Stimulated activated naive CD8-positive, alpha-beta T cell treated with anti-CD3 and anti-CD28 coated beads, Interleukin-15, amount 100 ng/mL, for 72 hours (primary cell): ENCODE data around the gene PLPP1.
A peak's percentile ranks its signal among the peaks of the same experiment; 100 is the strongest.

Source experiments
- ATAC-seq: fragments of 150-1000 bp; cut with Tn5 transposase; 2 replicates; pipeline ENCODE4 v1.10.0; 2021; ENCODE audit warnings: mild to moderate bottlenecking, moderate library complexity
- DNase-seq, 2 donors: peaks; one replicate each; pipeline ENCODE4 v3.0.0; 2021 to 2022
- H3K27ac Mint-ChIP-seq, 2 donors: one replicate each; pipeline ENCODE4 v1.8.0; 2022; ENCODE audit warnings: mild to moderate bottlenecking in 2 of 2, mixed read lengths in 2 of 2, moderate library complexity in 2 of 2
- H3K27me3 Mint-ChIP-seq: one replicate; pipeline ENCODE4 v1.8.0; 2022; ENCODE audit warnings: mixed read lengths
- H3K4me1 Mint-ChIP-seq: one replicate; pipeline ENCODE4 v1.8.0; 2022; ENCODE audit warnings: mild to moderate bottlenecking, mixed read lengths
- H3K4me3 Mint-ChIP-seq, 2 donors: one replicate each; pipeline ENCODE4 v1.8.0; 2022; ENCODE audit warnings: mild to moderate bottlenecking in 2 of 2, mixed read lengths in 2 of 2, moderate library complexity in 1 of 2
- H3K9me3 Mint-ChIP-seq, 2 donors: one replicate each; pipeline ENCODE4 v1.8.0; 2022; ENCODE audit warnings: mixed read lengths in 2 of 2

PLPP1 gene

GRCh38 chr5:55497712-55498111 lies 37.1 kb downstream of the PLPP1 start:
- peaks cover 17% of the 10 kb centered on the region for H3K4me1 Mint-ChIP-seq
- no peak for ATAC-seq
- no peak overlapping the region for H3K27ac Mint-ChIP-seq
- no peaks in the 10 kb centered on the region for H3K9me3 Mint-ChIP-seq
- H3K27me3 Mint-ChIP-seq: no peaks in the 10 kb centered on the region
- DNase-seq: no peak
- no peak overlapping the region for H3K4me3 Mint-ChIP-seq

DNA sequence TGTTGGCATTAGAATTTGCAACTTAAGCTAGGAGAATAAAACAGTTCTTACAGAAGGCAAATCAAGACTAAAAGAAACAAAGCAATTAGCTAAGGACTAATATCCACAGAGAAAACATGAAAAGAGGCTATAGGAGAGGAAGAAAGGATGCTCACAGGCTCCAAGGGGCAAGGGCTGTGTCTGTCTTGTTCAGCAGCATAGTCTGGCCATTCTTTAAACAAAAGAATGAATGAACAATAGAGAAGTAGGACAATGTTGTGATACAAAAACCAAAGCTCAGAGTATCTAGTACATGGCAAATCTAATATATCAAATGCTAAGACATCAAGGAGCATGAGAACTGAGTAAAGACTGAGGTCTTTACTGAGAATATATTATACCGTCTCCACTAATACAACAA lies 39.5 kb downstream of the PLPP1 start:
- Mint-ChIP-seq H3K27me3 (no peaks in the 10 kb centered on the region), H3K4me1 (peaks cover 17% of the 10 kb centered on the region), H3K9me3 (no peaks in the 10 kb centered on the region), H3K27ac (no peak overlapping the region), H3K4me3 (no peak overlapping the region)
- ATAC-seq (no peak), DNase-seq (no peak)

GRCh38 chr5:55492449-55492848 lies 42.3 kb downstream of the PLPP1 start:
- DNase-seq (no peak), ATAC-seq (no peak)
- Mint-ChIP-seq H3K9me3 (no peaks in the 10 kb centered on the region), H3K27me3 (no peaks in the 10 kb centered on the region), H3K27ac (peak overlapping the region in 1 of 2 donors; percentile 0), H3K4me1 (no peaks in the 10 kb centered on the region), H3K4me3 (no peak overlapping the region)

DNA sequence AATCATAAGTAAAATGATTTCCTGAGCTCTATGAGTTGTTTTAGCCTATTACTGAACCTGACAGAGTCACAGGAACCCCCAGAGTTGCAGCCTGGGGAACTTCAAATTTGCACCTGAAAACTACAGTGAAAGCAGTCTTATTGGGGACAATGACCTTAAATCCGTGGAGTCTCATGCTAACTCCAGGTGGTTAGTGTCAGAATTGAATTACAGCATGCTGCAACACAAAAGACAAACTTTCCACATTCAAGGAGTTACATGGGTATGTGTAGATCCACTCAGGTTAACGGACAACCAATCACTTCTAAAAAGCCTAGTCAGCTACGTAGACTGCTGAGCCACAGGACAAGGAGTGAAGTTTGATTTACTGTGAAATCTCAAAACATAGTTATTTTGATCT lies 49.7 kb downstream of the PLPP1 start:
- Mint-ChIP-seq H3K4me3 (no peak overlapping the region), H3K4me1 (peaks cover 13% of the 10 kb centered on the region), H3K9me3 (no peaks in the 10 kb centered on the region), H3K27me3 (no peaks in the 10 kb centered on the region), H3K27ac (no peak overlapping the region)
- ATAC-seq (no peak), DNase-seq (no peak)

DNA sequence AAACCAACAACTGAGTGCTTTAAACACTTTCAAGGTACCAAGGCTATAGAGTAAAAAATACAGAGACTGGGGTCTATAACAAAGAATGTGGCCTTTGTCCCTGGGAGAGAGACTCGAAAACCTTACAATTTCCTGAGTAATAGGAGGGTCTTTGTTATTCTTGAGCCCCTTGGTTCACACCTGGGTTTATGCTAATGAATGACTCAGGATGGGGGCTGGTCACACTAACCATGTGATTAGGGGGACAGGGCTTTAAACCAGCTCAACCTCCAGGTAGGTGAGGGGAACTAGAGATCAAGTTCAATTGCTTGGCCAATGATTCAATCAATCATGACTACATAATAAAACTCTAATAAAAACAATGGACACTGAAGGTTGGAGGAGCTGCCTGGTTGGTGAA lies 50.2 kb downstream of the PLPP1 start:
- peaks cover 16% of the 10 kb centered on the region for H3K4me1 Mint-ChIP-seq
- ATAC-seq (no peak), DNase-seq (no peak)
- H3K9me3 Mint-ChIP-seq: no peaks in the 10 kb centered on the region
- H3K4me3 Mint-ChIP-seq: no peak overlapping the region
- H3K27me3 Mint-ChIP-seq: no peaks in the 10 kb centered on the region
- no peak overlapping the region for H3K27ac Mint-ChIP-seq

- DNase-seq: no peak
- Mint-ChIP-seq H3K4me1 (peaks cover 20% of the 10 kb centered on the region), H3K27ac (no peak overlapping the region), H3K27me3 (no peaks in the 10 kb centered on the region), H3K9me3 (no peaks in the 10 kb centered on the region), H3K4me3 (no peak overlapping the region)
- no peak for ATAC-seq
Observed at GRCh38 chr5:55483885-55484284, 50.9 kb downstream of the PLPP1 start.

DNA sequence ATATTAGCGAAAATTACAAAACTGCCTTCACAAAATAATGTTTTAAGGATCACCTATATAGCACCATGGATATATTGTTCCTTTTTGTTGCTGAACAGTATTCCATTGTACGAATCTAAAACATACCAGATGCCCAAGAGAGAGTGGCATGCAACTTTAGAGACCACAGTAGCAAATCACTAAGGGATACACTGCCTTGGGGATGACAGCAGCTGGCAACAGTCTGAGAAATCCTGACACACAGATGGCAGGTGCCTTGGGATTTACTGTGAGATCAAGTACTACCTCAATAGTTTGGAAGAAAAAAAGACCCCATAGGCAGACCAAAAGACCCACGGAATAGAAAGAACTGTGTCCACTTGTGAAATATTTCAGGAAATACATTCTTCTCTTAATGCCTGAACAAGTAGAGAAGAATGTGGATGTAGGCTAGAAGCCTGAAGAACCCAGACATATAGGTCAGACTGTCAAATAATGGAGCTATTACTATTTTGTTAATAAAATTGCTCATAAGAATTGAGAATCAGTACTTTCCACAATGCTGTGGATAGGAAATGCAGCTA lies 53.4 kb downstream of the PLPP1 start:
- H3K27ac Mint-ChIP-seq: no peak overlapping the region
- peaks cover 20% of the 10 kb centered on the region for H3K4me1 Mint-ChIP-seq
- ATAC-seq (no peak), DNase-seq (no peak)
- no peak overlapping the region for H3K4me3 Mint-ChIP-seq
- no peaks in the 10 kb centered on the region for H3K27me3 Mint-ChIP-seq
- H3K9me3 Mint-ChIP-seq: no peaks in the 10 kb centered on the region

GRCh38 chr5:55480781-55481180 lies 54.0 kb downstream of the PLPP1 start:
- H3K9me3 Mint-ChIP-seq: no peaks in the 10 kb centered on the region
- peaks cover 20% of the 10 kb centered on the region for H3K4me1 Mint-ChIP-seq
- H3K4me3 Mint-ChIP-seq: no peak overlapping the region
- DNase-seq: no peak
- no peak for ATAC-seq
- H3K27me3 Mint-ChIP-seq: no peaks in the 10 kb centered on the region
- no peak overlapping the region for H3K27ac Mint-ChIP-seq

DNA sequence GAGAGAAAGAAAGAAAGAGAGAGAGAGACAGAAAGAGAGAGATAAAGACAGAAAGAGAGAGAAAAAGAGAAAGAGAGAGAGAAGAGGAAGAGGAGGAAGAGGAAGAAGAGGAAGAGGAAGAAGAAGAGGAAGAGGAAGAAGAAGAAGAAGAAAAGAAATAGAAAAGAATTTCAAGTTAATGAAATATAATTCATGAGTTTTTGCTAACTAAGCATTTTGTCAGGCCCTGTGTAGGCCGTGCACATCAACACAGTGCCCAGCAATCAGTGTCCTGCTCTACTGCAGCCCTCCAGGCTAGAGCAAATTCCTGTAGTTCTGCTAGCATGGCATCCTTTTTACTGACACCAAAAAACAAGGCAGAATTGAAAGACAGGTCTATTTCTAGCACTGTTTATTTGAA lies 62.1 kb downstream of the PLPP1 start:
- ATAC-seq: no peak
- H3K4me1 Mint-ChIP-seq: peaks cover 11% of the 10 kb centered on the region
- H3K4me3 Mint-ChIP-seq: no peak overlapping the region
- no peak overlapping the region for H3K27ac Mint-ChIP-seq
- no peaks in the 10 kb centered on the region for H3K9me3 Mint-ChIP-seq
- DNase-seq: no peak
- H3K27me3 Mint-ChIP-seq: no peaks in the 10 kb centered on the region

DNA sequence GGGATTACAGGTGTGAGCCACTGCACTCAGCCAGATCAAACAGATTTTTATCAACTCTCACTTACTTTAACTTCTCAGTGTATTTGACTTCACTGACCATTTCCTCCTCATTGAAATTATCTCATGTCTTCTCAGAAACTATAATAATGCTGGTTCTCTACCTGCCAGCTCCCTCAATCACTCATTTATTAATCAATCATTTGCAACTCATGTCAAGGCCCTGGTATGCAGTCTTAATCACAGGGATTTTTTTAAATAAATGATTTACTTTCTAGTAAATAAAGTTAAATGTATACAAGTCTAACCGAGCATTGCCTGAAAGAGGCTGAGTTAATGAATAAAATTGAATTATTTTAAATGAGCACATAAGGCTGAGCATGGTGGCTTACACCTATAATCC lies 63.3 kb downstream of the PLPP1 start:
- Mint-ChIP-seq H3K27ac (no peak overlapping the region), H3K4me3 (no peak overlapping the region), H3K4me1 (peaks cover 11% of the 10 kb centered on the region), H3K9me3 (no peaks in the 10 kb centered on the region), H3K27me3 (no peaks in the 10 kb centered on the region)
- DNase-seq (no peak), ATAC-seq (no peak)

- ATAC-seq: no peak
- Mint-ChIP-seq H3K27ac (no peak overlapping the region), H3K9me3 (no peaks in the 10 kb centered on the region), H3K27me3 (no peaks in the 10 kb centered on the region), H3K4me3 (no peak overlapping the region), H3K4me1 (peaks cover 11% of the 10 kb centered on the region)
- no peak for DNase-seq
Observed at GRCh38 chr5:55470282-55470681, 64.5 kb downstream of the PLPP1 start.

- Mint-ChIP-seq H3K4me3 (no peak overlapping the region), H3K27ac (peak overlapping the region in 1 of 2 donors; percentile 29), H3K9me3 (no peaks in the 10 kb centered on the region), H3K27me3 (no peaks in the 10 kb centered on the region), H3K4me1 (peaks cover 11% of the 10 kb centered on the region)
- ATAC-seq: no peak
- no peak for DNase-seq
Observed at GRCh38 chr5:55469839-55470238, 64.9 kb downstream of the PLPP1 start.

GRCh38 chr5:55467862-55468551 lies 66.8 kb downstream of the PLPP1 start:
- Mint-ChIP-seq H3K9me3 (no peaks in the 10 kb centered on the region), H3K4me3 (no peak overlapping the region), H3K4me1 (peaks cover 11% of the 10 kb centered on the region), H3K27ac (no peak overlapping the region), H3K27me3 (no peaks in the 10 kb centered on the region)
- no peak for DNase-seq
- ATAC-seq: no peak

GRCh38 chr5:55463613-55464012 lies 71.2 kb downstream of the PLPP1 start:
- H3K27ac Mint-ChIP-seq: no peak overlapping the region
- H3K27me3 Mint-ChIP-seq: no peaks in the 10 kb centered on the region
- no peak overlapping the region for H3K4me3 Mint-ChIP-seq
- DNase-seq (no peak), ATAC-seq (no peak)
- H3K4me1 Mint-ChIP-seq: peaks cover 9% of the 10 kb centered on the region
- H3K9me3 Mint-ChIP-seq: no peaks in the 10 kb centered on the region

GRCh38 chr5:55459572-55459971 lies 75.2 kb downstream of the PLPP1 start:
- Mint-ChIP-seq H3K4me1 (peaks cover 25% of the 10 kb centered on the region), H3K4me3 (no peak overlapping the region), H3K9me3 (no peaks in the 10 kb centered on the region), H3K27me3 (no peaks in the 10 kb centered on the region), H3K27ac (no peak overlapping the region)
- ATAC-seq (no peak), DNase-seq (no peak)

GRCh38 chr5:55456216-55456895 lies 78.4 kb downstream of the PLPP1 start:
- H3K27me3 Mint-ChIP-seq: no peaks in the 10 kb centered on the region
- no peak for DNase-seq

More at GRCh38 chr5:55456216-55456895, 78.4 kb downstream of the PLPP1 start:
- Mint-ChIP-seq H3K9me3 (no peaks in the 10 kb centered on the region), H3K4me1 (peaks cover 30% of the 10 kb centered on the region), H3K27ac (no peak overlapping the region), H3K4me3 (no peak overlapping the region)
- peak; percentile 42 for ATAC-seq
